ENCODE results near the gene MFSD12. TPM values are rescaled to one million over a fixed set of nuclear protein-coding genes. Genes with fewer than 3 reads are reported as not detected.

MFSD12 gene
- total RNA-seq, 2 donors from 2014 or later, result 28.4 to 54.3 TPM

GRCh38 chr19:3604987-3605343, 47.6 kb upstream of the MFSD12 start:
- TF ChIP-seq CTCF (IDR thresholded peaks at IDR 0.05), result no peak
- H3K9ac ChIP-seq (ENCODE audit: low read depth in 2 of 2, low read length in 2 of 2), result no peak overlapping the region
- H3K27ac ChIP-seq, result no peak overlapping the region
- no peak for DNase-seq
- no peak overlapping the region for H3K4me3 ChIP-seq
- no peaks in the 10 kb centered on the region for H3K9me3 ChIP-seq
- H3K4me1 ChIP-seq, result peaks cover 18% of the 10 kb centered on the region
- intact Hi-C loops (cut with DNase I), result no loop called here
- no peaks in the 10 kb centered on the region for H3K36me3 ChIP-seq
- no peaks in the 10 kb centered on the region for H3K27me3 ChIP-seq

DNA sequence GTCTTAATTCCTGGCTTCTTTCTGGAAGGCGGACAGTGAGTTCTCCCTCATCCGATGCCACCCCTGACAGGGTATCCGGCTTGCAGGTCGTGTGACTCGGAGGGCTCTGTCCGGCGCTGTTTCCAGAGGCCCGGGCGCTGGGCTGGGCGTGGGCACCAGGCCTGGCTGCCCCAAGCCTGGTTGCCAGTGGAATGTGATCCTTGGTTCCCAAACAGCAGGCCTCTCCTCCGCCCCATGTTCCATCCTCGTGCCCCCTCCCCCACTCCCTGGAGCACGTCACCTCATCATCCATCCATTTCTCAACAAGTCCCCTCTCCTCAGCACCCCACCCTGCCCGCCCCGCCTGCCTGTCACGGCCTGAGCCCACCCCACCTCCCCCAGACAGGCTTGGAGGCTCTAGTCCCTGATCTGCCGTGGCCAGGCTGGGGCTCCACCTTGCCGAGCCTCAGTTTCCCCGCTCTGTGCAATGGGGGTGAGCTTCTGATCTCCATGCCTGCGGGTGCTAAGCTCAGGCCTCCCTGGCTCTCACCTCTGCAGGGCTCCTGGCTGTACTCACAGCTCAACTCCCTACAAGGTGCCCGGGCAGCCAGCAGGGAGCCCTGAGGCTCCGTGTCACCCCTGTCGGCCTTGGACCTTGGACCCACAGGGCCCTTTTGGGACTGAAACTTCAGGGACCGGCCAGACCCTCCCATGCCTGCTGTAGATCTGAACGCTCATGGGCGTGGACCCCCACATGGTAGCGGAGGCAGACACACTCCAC, 47.0 kb upstream of the MFSD12 start:
- Histone ChIP-seq H3K27ac (no peak overlapping the region), H3K27me3 (no peaks in the 10 kb centered on the region), H3K9ac (ENCODE audit: low read depth in 2 of 2, low read length in 2 of 2) (no peak overlapping the region), H3K4me1 (peaks cover 18% of the 10 kb centered on the region), H3K36me3 (no peaks in the 10 kb centered on the region), H3K4me3 (no peak overlapping the region), H3K9me3 (no peaks in the 10 kb centered on the region)
- no peak for DNase-seq
- intact Hi-C loops (cut with DNase I), result no loop called here
- no peak for TF ChIP-seq CTCF (IDR thresholded peaks at IDR 0.05)

- DNase-seq, result no peak
- Histone ChIP-seq H3K27me3 (no peaks in the 10 kb centered on the region), H3K36me3 (no peaks in the 10 kb centered on the region), H3K9me3 (no peaks in the 10 kb centered on the region), H3K4me1 (peaks cover 18% of the 10 kb centered on the region), H3K27ac (no peak overlapping the region), H3K4me3 (no peak overlapping the region), H3K9ac (ENCODE audit: low read depth in 2 of 2, low read length in 2 of 2) (peak overlapping the region in 1 of 2 donors; percentile 34)
- intact Hi-C loops (cut with DNase I), result no loop called here
- TF ChIP-seq CTCF (IDR thresholded peaks at IDR 0.05), result no peak
These were observed 45.9 kb upstream of the MFSD12 start for GRCh38 chr19:3603121-3603811.

DNA sequence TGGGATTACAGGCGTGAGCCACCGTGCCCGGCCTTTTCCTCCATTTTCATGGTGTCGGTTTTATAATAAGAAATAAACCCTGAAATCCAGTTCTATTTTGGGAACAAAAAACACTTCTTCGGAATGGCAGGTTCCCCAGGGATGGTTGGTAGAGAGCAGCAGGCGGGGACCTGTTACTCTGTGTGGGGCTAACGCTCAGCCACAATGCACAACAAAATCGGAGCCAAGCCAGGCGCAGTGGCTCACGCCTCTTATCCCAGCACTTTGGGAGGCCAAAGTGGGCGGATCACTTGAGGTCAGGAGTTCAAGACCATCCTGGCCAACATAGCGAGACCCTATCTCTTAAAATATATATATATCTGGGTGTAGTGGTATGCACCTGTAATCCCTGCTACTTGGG, 43.6 kb upstream of the MFSD12 start:
- H3K27ac ChIP-seq, result no peak overlapping the region
- no peaks in the 10 kb centered on the region for H3K36me3 ChIP-seq
- H3K9ac ChIP-seq (ENCODE audit: low read depth in 2 of 2, low read length in 2 of 2), result no peak overlapping the region
- H3K27me3 ChIP-seq, result no peaks in the 10 kb centered on the region
- intact Hi-C loops (cut with DNase I), result no loop called here
- H3K4me1 ChIP-seq, result peaks cover 3% of the 10 kb centered on the region
- no peaks in the 10 kb centered on the region for H3K9me3 ChIP-seq
- no peak for TF ChIP-seq CTCF (IDR thresholded peaks at IDR 0.05)
- DNase-seq, result no peak
- no peak overlapping the region for H3K4me3 ChIP-seq

- Histone ChIP-seq H3K27me3 (no peaks in the 10 kb centered on the region), H3K27ac (no peak overlapping the region), H3K9ac (ENCODE audit: low read depth in 2 of 2, low read length in 2 of 2) (no peak overlapping the region), H3K4me3 (no peak overlapping the region), H3K9me3 (no peaks in the 10 kb centered on the region), H3K4me1 (no peaks in the 10 kb centered on the region), H3K36me3 (no peaks in the 10 kb centered on the region)
- intact Hi-C loops (cut with DNase I), result no loop called here
- DNase-seq, result no peak
- no peak for TF ChIP-seq CTCF (IDR thresholded peaks at IDR 0.05)
These were observed 42.4 kb upstream of the MFSD12 start for GRCh38 chr19:3599776-3600187.
